PFSK-1 (cell line): Measurements from ENCODE around the gene BMF.

Experiments used
- FOXP2 ChIP-seq: optimal IDR thresholded peaks from 2 replicates; pipeline ENCODE3; 2011; ENCODE audit warnings: borderline replicate concordance, control low read depth, inconsistent platforms; ENCODE audit not compliant: insufficient read depth; ENCODE audit errors: extremely low read length, extremely low read depth
- POLR2AphosphoS5 ChIP-seq: IDR thresholded peaks from 2 replicates; pipeline ENCODE4 v1.6.1; 2012; ENCODE audit warnings: low read depth, mild to moderate bottlenecking, control low read depth, low read length, moderate library complexity
- SIN3A ChIP-seq: IDR thresholded peaks from 2 replicates; pipeline ENCODE4 v1.6.1; 2012; ENCODE audit warnings: mild to moderate bottlenecking, low read length, moderate library complexity, borderline replicate concordance; ENCODE audit not compliant: insufficient read depth
- TAF1 ChIP-seq: IDR thresholded peaks from 2 replicates; pipeline ENCODE4 v1.6.1; 2012; ENCODE audit warnings: low read length, control low read depth, borderline replicate concordance; ENCODE audit not compliant: insufficient read depth
- TF ChIP-seq, protein P1 (sequence below), 2 experiments: IDR thresholded peaks; 2 replicates each; pipeline versions ENCODE4 v1.6.1 to v1.8.0; 2011 to 2012; ENCODE audit warnings: low read depth in 2 of 2, low read length in 2 of 2, control low read depth in 1 of 2, inconsistent platforms in 1 of 2, mild to moderate bottlenecking in 1 of 2, moderate library complexity in 1 of 2; ENCODE audit not compliant: insufficient read depth in 1 of 2

BMF gene

DNA sequence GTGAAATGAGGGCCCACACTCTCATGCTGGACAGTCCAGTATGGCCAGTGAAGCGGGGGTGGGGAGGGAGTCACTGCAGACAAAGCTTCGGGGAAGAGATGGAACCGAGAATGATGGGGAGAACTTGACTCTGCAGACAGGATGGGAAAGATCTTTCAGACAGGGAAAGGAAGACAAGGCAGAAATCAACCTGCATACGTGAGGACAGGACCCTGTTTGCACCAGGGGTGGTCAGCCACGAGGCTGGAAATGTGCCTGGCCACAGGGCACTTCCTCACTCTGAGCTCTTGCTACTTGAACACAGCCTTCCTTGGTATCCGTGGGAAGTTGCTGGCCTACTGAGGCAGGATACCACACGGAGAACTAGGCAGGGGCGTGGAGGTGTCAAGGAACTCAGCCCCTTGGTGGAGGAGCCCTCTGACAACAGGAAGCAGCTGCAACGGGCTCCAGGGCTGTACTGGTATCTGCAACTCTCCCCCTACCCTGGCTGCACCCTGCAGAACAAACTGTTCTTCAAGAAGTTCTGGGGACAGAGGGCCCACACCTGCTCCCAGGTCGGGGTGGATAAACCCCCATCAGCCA, 60.4 kb downstream of the BMF start:
- no peak for TF ChIP-seq FOXP2
- TF ChIP-seq, protein P1, sequence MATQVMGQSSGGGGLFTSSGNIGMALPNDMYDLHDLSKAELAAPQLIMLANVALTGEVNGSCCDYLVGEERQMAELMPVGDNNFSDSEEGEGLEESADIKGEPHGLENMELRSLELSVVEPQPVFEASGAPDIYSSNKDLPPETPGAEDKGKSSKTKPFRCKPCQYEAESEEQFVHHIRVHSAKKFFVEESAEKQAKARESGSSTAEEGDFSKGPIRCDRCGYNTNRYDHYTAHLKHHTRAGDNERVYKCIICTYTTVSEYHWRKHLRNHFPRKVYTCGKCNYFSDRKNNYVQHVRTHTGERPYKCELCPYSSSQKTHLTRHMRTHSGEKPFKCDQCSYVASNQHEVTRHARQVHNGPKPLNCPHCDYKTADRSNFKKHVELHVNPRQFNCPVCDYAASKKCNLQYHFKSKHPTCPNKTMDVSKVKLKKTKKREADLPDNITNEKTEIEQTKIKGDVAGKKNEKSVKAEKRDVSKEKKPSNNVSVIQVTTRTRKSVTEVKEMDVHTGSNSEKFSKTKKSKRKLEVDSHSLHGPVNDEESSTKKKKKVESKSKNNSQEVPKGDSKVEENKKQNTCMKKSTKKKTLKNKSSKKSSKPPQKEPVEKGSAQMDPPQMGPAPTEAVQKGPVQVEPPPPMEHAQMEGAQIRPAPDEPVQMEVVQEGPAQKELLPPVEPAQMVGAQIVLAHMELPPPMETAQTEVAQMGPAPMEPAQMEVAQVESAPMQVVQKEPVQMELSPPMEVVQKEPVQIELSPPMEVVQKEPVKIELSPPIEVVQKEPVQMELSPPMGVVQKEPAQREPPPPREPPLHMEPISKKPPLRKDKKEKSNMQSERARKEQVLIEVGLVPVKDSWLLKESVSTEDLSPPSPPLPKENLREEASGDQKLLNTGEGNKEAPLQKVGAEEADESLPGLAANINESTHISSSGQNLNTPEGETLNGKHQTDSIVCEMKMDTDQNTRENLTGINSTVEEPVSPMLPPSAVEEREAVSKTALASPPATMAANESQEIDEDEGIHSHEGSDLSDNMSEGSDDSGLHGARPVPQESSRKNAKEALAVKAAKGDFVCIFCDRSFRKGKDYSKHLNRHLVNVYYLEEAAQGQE (IDR thresholded peaks at IDR 0.05; ENCODE audit: insufficient read depth in 1 of 2, low read depth in 2 of 2, low read length in 2 of 2): peak in 1 of 2 experiments; percentile 58; a peak in 2 of 4 replicates

DNA sequence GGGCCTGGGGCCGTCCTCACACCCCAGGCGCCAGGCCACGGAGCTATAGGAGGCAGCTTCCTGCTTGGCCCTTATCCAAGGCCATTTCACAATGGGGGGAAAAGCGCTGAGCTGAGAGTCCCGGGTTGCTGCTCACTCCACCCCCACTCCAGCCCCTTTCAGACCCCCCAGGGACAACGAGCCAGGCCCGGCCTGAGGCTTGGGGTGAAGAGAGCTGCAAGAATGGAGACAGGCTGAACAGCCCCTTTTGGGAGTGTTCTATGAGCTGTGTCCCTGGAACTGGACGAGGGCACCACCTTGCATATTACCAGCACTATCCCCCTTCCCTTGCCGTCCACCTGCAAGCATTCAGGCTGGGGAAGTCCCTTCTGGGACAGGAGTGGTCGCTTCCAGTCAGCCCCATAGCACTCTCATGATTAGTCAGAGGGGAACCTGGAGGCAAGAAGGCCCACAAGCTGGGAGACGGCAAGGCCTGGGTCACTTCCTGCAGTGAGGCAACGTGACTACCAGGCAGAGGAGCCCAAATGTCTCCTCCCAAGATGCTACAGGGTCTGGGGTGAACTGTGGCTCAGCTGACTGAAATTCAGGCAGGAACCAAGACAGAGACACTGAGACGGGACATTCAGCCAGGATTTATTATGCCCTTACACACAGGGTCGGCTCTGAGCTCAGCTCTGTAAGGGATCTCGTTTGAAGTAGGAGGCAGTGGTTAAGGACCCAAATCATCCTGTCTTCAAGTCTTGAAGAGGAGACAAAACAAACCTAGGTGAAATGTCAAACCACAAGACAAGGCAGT, 61.1 kb downstream of the BMF start:
- no peak for TF ChIP-seq FOXP2
- no peak; the same call in 1 of the 2 replicates for TF ChIP-seq TAF1
- no peak for TF ChIP-seq SIN3A
- TF ChIP-seq, protein P1 (IDR thresholded peaks at IDR 0.05; ENCODE audit: insufficient read depth in 1 of 2, low read depth in 2 of 2, low read length in 2 of 2): no peak
- TF ChIP-seq POLR2AphosphoS5: no peak

DNA sequence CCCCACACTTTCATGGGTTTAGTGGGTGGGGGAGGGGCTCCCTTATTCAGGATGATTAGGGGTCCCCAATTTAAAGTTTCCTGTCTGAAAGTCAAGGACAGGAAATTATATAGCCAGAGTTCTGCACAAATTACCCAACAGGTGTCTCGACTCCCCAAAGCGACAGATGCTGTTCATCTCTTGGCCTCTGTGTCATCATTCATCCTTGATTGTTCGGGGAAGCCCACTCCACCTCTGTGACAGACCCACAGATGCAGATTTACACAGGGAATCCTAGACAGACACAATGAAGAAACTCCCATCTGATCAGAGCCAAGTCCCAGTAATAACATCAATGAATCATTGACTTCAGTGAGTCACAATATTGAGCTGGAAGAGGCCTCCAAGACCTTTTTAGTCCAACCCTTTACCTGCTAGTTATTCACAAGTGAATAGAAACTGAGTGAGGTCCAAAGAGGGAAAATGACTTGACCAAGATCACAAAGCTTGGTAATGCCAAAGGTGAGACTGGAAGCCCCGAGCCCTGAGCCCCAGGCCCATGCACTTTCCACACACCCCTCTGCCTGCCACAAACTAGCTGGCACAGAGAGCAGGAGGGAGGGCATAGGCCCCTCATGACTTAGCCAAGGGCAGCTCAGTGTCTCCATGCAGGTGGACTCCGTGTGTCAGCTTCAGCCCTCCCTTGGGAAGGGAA, 61.8 kb downstream of the BMF start:
- TF ChIP-seq SIN3A (no peak; the same call in 1 of the 2 replicates), TAF1 (no peak), POLR2AphosphoS5 (no peak), FOXP2 (no peak)
- TF ChIP-seq, protein P1 (IDR thresholded peaks at IDR 0.05; ENCODE audit: insufficient read depth in 1 of 2, low read depth in 2 of 2, low read length in 2 of 2): no peak

DNA sequence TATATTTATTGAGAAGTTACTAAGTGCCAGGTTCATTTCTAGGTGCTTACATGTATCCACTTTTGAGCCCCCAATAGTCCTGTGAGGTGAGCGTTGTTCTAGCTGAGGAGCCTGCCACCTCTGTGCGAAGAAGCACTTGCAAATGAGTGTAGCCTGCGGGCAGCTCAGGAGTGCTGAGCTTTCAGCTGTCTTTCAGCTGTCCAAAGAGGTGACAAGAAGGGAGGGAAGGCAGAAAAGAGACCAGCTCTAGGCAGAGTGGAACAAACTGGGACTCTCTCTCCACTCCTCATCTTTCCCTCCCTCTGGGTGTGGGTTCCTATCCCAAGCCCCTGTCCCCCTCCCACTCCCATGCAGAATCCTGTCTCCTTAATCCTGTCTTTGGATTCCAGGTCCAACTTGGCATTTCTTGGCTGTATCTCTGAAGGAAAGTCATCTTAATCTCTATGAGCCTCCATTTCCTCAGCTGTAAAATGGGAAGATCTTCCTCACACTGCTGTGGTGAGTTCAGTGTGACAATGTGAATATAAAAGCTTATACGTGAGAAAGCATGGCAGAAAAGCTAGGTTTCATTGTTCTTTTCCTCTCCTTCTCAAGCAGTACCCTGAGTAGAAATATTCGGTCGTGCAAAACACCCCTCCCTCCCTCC, 63.0 kb downstream of the BMF start:
- TF ChIP-seq, protein P1 (IDR thresholded peaks at IDR 0.05; ENCODE audit: insufficient read depth in 1 of 2, low read depth in 2 of 2, low read length in 2 of 2): no peak
- TF ChIP-seq POLR2AphosphoS5: no peak
